ENCODE data around the gene SOX12.

SOX12 gene

DNA sequence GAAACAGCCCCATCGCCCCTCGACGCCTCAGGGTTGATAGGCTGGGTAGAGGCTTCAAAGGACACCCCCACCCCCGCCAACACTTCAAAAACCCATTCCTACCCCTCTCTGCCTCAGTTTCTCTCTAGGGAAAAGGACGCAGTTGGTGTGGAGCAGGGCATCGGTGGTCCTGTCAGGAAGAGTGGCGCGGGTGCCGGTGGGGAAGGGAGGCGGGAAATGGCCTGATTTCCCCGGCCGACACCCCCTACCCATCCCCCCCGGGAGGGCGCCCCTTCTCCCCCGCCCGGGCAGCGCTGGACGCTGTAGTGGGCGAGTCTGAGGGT, 21.9 kb downstream of the SOX12 start:
- DNase-seq: no peak
- Histone ChIP-seq H3K4me3 (ENCODE audit: low read length) (peak overlapping the region; percentile 83), H3K36me3 (replicated peaks; ENCODE audit: insufficient read depth, low read length) (no peaks in the 10 kb centered on the region), H3F3A (ENCODE audit: insufficient read depth, low read length) (0 out of 2 replicates have a peak, but pooled peaks cover 3% of the 10 kb centered on the region), H4K20me1 (ENCODE audit: insufficient read depth, low read length) (no peaks in the 10 kb centered on the region), H3K79me2 (ENCODE audit: low read length) (no peaks in the 10 kb centered on the region; the same call in 1 of the 2 replicates), H3K27ac (ENCODE audit: low read length) (peak overlapping the region; percentile 66; the same call in 1 of the 2 replicates), H2AFZ (ENCODE audit: low read length) (peak overlapping the region; percentile 92), H3K9me2 (replicated peaks; ENCODE audit: insufficient read depth, low read length) (no peaks in the 10 kb centered on the region), H3K4me1 (ENCODE audit: low read length) (peaks cover 9% of the 10 kb centered on the region), H3K27me3 (replicated peaks; ENCODE audit: insufficient read depth, low read length) (no peaks in the 10 kb centered on the region), H3K9me3 (replicated peaks; ENCODE audit: insufficient read depth, low read length) (no peaks in the 10 kb centered on the region), H3K4me2 (ENCODE audit: low read depth, low read length) (peak overlapping the region; percentile 74), H3K9ac (ENCODE audit: low read length) (peak overlapping the region; percentile 87)
- TF ChIP-seq, protein P1, sequence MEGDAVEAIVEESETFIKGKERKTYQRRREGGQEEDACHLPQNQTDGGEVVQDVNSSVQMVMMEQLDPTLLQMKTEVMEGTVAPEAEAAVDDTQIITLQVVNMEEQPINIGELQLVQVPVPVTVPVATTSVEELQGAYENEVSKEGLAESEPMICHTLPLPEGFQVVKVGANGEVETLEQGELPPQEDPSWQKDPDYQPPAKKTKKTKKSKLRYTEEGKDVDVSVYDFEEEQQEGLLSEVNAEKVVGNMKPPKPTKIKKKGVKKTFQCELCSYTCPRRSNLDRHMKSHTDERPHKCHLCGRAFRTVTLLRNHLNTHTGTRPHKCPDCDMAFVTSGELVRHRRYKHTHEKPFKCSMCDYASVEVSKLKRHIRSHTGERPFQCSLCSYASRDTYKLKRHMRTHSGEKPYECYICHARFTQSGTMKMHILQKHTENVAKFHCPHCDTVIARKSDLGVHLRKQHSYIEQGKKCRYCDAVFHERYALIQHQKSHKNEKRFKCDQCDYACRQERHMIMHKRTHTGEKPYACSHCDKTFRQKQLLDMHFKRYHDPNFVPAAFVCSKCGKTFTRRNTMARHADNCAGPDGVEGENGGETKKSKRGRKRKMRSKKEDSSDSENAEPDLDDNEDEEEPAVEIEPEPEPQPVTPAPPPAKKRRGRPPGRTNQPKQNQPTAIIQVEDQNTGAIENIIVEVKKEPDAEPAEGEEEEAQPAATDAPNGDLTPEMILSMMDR (IDR thresholded peaks at IDR 0.05; ENCODE audit: low read length): no peak
- TF ChIP-seq EZH2phosphoT487 (IDR thresholded peaks at IDR 0.05; ENCODE audit: low read length) (no peak), EZH2 (optimal IDR thresholded peaks at IDR 0.05; ENCODE audit: low read depth, low read length) (no peak)

DNA sequence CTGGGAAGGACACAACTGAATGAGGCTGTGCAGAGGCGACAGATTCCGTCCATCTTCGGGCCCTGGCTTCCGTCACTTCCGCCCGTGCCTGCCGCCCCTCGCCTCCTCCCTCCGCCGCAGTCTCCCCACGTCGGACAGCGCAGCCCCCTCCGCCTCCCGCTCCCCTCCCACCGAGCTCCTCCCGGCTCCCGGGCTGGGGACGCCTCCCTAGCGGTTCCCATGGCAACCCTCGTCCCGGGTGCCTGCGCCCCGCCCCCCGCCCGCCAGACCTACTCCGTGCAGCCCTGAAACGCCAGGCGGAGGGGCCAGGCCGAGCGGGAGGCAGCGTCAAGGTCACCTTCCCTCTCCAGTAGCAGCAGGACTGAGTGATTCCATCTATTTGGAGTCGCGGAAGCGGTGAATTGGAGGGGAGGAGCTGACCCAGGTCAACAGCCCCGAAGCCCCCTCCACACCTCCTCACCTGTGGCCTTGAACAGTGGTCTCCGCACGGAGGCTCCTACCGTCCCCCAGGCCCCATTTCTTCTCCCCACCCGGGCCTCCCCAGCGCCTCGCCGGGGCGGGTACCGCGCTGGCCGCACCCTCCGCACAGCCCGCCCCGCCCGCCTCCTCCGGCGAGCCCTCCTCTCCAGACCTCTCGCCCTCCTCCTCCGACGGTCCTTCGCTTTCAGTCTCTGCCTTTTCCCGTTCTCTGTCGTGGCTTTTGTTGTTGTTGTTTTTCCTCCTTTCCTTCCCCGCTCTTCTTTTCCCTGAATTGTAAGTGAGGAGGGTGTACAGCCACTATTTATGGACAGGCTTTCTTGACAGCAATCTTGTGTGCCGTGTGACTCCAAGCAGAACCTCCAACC, 22.5 kb downstream of the SOX12 start:
- H3K9ac ChIP-seq (ENCODE audit: low read length): peak overlapping the region; percentile 87
- no peaks in the 10 kb centered on the region for H4K20me1 ChIP-seq (ENCODE audit: insufficient read depth, low read length)
- H3K9me2 ChIP-seq (replicated peaks; ENCODE audit: insufficient read depth, low read length): no peaks in the 10 kb centered on the region
- H3K79me2 ChIP-seq (ENCODE audit: low read length): no peaks in the 10 kb centered on the region; the same call in 1 of the 2 replicates
- H3K4me3 ChIP-seq (ENCODE audit: low read length): peak overlapping the region; percentile 83
- peak overlapping the region; percentile 66; the same call in 1 of the 2 replicates for H3K27ac ChIP-seq (ENCODE audit: low read length)
- peaks cover 9% of the 10 kb centered on the region for H3K4me1 ChIP-seq (ENCODE audit: low read length)
- peak overlapping the region; percentile 92 for H2AFZ ChIP-seq (ENCODE audit: low read length)
- DNase-seq: peak; percentile 86
- TF ChIP-seq EZH2 (optimal IDR thresholded peaks at IDR 0.05; ENCODE audit: low read depth, low read length): no peak
- no peak for TF ChIP-seq EZH2phosphoT487 (IDR thresholded peaks at IDR 0.05; ENCODE audit: low read length)
- TF ChIP-seq, protein P1 (IDR thresholded peaks at IDR 0.05; ENCODE audit: low read length): no peak
- H3K9me3 ChIP-seq (replicated peaks; ENCODE audit: insufficient read depth, low read length): no peaks in the 10 kb centered on the region
- H3K4me2 ChIP-seq (ENCODE audit: low read depth, low read length): peak overlapping the region; percentile 74
- no peaks in the 10 kb centered on the region for H3K27me3 ChIP-seq (replicated peaks; ENCODE audit: insufficient read depth, low read length)
- H3K36me3 ChIP-seq (replicated peaks; ENCODE audit: insufficient read depth, low read length): no peaks in the 10 kb centered on the region
- H3F3A ChIP-seq (ENCODE audit: insufficient read depth, low read length): 0 out of 2 replicates have a peak, but pooled peaks cover 3% of the 10 kb centered on the region

DNA sequence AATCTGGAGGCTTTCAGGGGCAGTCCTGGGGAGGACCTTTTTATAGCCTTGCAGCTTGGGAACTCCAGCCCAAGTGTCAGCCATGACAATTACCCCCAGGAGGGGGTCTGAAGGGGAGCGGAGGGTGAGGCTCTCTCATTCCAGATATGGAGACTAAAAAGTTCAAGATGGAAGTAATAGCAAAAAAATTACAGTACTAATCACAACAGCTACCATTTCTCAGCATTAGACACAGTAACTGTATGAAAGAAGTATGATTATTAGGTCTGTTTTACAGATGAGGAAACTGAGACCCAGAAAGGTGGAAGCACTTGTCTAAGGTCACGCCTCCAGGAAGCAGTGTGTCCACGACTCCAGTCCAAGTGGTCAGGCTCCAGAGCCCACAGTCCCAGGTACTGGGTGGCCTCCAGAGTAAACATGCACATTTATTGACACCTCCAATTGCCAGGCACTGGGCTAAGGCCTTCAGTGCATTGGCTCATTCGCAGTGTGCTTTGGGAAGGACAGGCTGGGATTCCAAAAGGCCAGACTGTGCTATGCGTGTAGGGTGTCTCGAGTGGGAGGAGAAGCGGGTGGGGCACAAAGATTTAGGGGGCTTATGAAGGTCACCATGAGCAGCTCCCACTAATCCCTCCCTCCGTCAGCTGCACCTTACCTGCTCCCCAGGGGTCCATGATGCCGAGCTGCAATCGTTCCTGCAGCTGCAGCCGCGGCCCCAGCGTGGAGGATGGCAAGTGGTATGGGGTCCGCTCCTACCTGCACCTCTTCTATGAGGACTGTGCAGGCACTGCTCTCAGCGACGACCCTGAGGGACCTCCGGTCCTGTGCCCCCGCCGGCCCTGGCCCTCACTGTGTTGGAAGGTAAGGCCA, 23.9 kb downstream of the SOX12 start:
- H3K27me3 ChIP-seq (replicated peaks; ENCODE audit: insufficient read depth, low read length): no peaks in the 10 kb centered on the region
- no peak overlapping the region for H3K27ac ChIP-seq (ENCODE audit: low read length)
- H3K9ac ChIP-seq (ENCODE audit: low read length): peak overlapping the region; percentile 87; the same call in 1 of the 2 replicates
- peak overlapping the region; percentile 92; the same call in 1 of the 2 replicates for H2AFZ ChIP-seq (ENCODE audit: low read length)
- no peak for DNase-seq
- H4K20me1 ChIP-seq (ENCODE audit: insufficient read depth, low read length): no peaks in the 10 kb centered on the region
- H3K36me3 ChIP-seq (replicated peaks; ENCODE audit: insufficient read depth, low read length): no peaks in the 10 kb centered on the region
- peaks cover 9% of the 10 kb centered on the region for H3K4me1 ChIP-seq (ENCODE audit: low read length)
- H3K4me2 ChIP-seq (ENCODE audit: low read depth, low read length): peak overlapping the region; percentile 74
- peak overlapping the region; percentile 83; the same call in 1 of the 2 replicates for H3K4me3 ChIP-seq (ENCODE audit: low read length)
- 0 out of 2 replicates have a peak, but pooled peaks cover 3% of the 10 kb centered on the region for H3F3A ChIP-seq (ENCODE audit: insufficient read depth, low read length)
- H3K9me2 ChIP-seq (replicated peaks; ENCODE audit: insufficient read depth, low read length): no peaks in the 10 kb centered on the region
- H3K9me3 ChIP-seq (replicated peaks; ENCODE audit: insufficient read depth, low read length): no peaks in the 10 kb centered on the region
- TF ChIP-seq EZH2phosphoT487 (IDR thresholded peaks at IDR 0.05; ENCODE audit: low read length): no peak
- no peak for TF ChIP-seq EZH2 (optimal IDR thresholded peaks at IDR 0.05; ENCODE audit: low read depth, low read length)
- TF ChIP-seq, protein P1 (IDR thresholded peaks at IDR 0.05; ENCODE audit: low read length): no peak
- no peaks in the 10 kb centered on the region; the same call in 1 of the 2 replicates for H3K79me2 ChIP-seq (ENCODE audit: low read length)

Measured in MM.1S (cell line).